Lower leg skin (tissue), 4 donors: ENCODE data around the gene TRAF3. TPM values are rescaled to one million over a fixed set of nuclear protein-coding genes. Genes with fewer than 3 reads are reported as not detected.
"Not testable (repeated sequence)": the region's sequence is repeated elsewhere in the genome, so short reads cannot be mapped to it uniquely, and the experiment has no call there.

Experiments used
- DNase-seq, 2 donors: peaks; one replicate each; pipeline ENCODE4 v3.0.0-alpha.2; 2019; ENCODE audit warnings: low spot score in 2 of 2
- H3K4me3 ChIP-seq: fragments of 200-600 bp; sonication (generic); 2 replicates; pipeline ENCODE4 v1.5.1; 2017; ENCODE audit warnings: mild to moderate bottlenecking, low read depth; ENCODE audit not compliant: poor library complexity, severe bottlenecking
- POLR2A ChIP-seq, 2 donors: fragments of 450-650 bp; IDR thresholded peaks; one replicate each; pipeline ENCODE4 v1.6.1; 2016 to 2017; ENCODE audit warnings: antibody characterized with exemption in 2 of 2, mild to moderate bottlenecking in 1 of 2, moderate library complexity in 1 of 2
- WGBS, 2 donors: methylation state at CpG; one replicate each; pipeline ENCODE4 v1.1.5; 2018; 5-methylcytosine and 5-hydroxymethylcytosine counted together
- intact Hi-C: fragments of 100-400 bp; cut with DNase I; formaldehyde crosslinking; loops from one replicate; pipeline ENCODE4 v1.15.0; 2023; ENCODE audit warnings: low total_unique reads
- total RNA-seq, 4 donors: library from RNA; depleted of rRNA; stranded (reverse); fragments of >200 nt; gene quantifications; one replicate each; pipeline ENCODE4 v1.1.0, GENCODE V29; 2016
- TF ChIP-seq, protein P1 (sequence below), 3 donors: fragments of 450-650 bp; IDR thresholded peaks; one replicate each; pipeline ENCODE4 v1.5.1; 2016; ENCODE audit warnings: antibody characterized with exemption in 3 of 3, mild to moderate bottlenecking in 3 of 3, moderate library complexity in 2 of 3

The TRAF3 gene
- total RNA-seq, 4 donors from 2014 or later = 3.0 to 14.4 (median 12.1) TPM

DNA sequence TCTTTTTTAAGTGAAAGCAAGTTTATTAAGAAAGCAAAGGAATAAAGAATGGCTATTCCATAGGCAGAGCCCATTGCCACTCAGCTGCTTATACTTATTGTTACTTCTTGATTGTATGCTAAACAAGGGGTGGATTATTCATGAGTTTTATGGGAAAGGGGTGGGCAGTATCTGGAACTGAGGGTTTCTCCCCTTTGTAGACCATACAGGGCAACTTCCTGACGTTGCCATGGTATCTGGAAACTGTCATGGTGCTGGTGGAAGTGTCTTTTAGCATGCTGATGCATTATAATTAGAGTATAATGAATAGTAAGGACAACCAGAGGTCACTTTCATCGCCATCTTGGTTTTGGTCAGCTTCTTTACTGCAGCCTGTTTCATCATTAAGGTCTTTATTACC is 78.9 kb downstream of the TRAF3 start:
- no peak for TF ChIP-seq POLR2A (IDR thresholded peaks at IDR 0.05)
- TF ChIP-seq, protein P1, sequence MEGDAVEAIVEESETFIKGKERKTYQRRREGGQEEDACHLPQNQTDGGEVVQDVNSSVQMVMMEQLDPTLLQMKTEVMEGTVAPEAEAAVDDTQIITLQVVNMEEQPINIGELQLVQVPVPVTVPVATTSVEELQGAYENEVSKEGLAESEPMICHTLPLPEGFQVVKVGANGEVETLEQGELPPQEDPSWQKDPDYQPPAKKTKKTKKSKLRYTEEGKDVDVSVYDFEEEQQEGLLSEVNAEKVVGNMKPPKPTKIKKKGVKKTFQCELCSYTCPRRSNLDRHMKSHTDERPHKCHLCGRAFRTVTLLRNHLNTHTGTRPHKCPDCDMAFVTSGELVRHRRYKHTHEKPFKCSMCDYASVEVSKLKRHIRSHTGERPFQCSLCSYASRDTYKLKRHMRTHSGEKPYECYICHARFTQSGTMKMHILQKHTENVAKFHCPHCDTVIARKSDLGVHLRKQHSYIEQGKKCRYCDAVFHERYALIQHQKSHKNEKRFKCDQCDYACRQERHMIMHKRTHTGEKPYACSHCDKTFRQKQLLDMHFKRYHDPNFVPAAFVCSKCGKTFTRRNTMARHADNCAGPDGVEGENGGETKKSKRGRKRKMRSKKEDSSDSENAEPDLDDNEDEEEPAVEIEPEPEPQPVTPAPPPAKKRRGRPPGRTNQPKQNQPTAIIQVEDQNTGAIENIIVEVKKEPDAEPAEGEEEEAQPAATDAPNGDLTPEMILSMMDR (IDR thresholded peaks at IDR 0.05) = no peak
- H3K4me3 ChIP-seq = no peak overlapping the region
- DNase-seq = no peak
- intact Hi-C loops = no loop called here
- WGBS, 2 donors = 93 to 94% methylated on average over 2 of the region's 2 CpGs

DNA sequence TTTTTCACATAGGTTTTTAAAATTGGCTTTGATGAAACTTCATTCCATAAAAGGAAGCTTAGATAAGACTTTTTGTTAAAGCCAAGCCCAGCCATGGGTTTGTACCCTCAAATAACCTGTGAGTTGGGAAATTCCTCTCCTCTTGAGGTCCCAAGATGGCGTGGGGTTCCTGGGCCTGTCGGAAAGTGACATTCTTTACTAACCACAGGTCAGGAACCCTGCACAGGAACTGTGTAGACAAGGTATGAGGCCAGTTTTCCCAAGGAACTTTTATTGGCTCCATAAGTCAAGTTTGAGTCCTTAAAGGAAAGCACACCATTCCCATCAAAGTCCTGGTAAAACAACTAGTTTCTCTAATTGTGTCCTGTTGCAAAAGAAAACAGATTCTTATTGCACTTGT is 80.2 kb downstream of the TRAF3 start:
- intact Hi-C loops = no loop called here
- no peak overlapping the region for H3K4me3 ChIP-seq
- WGBS, 2 donors = 93 to 95% methylated on average over 2 of the region's 2 CpGs
- TF ChIP-seq, protein P1 (IDR thresholded peaks at IDR 0.05) = no peak
- no peak for TF ChIP-seq POLR2A (IDR thresholded peaks at IDR 0.05)
- DNase-seq = no peak

DNA sequence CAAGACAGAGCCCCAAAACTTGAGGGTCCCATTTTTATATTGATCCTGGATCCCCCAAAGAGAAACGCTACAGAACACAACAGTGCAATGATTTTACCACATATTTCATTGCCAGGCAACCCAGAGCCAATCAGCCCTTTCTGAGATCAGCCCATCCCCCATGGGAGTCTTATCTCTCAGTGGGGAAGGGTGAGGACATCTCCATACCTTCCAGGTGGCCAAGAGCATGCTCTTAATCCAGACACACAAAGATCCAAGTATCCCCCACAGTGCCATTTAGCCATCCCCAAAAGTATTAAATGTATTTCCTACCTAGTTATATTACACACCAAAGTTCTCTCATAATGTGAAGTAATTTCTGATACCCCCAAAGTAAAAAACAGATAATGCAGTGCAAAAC is 82.7 kb downstream of the TRAF3 start:
- no peak for DNase-seq
- H3K4me3 ChIP-seq = no peak overlapping the region
- intact Hi-C loops = no loop called here
- TF ChIP-seq, protein P1 (IDR thresholded peaks at IDR 0.05) = no peak
- no peak for TF ChIP-seq POLR2A (IDR thresholded peaks at IDR 0.05)
- 92 to 100% methylated on average over 1 of the region's 1 CpG for WGBS, 2 donors

- WGBS, 2 donors = 51 to 52% methylated on average over 3 of the region's 3 CpGs
- intact Hi-C loops = no loop called here
- peak in 1 of 2 donors; percentile 15 for DNase-seq
Measured at GRCh38 chr14:102862154-102862773, 85.0 kb downstream of the TRAF3 start.

GRCh38 chr14:102863381-102863780 is 86.1 kb downstream of the TRAF3 start:
- no peak overlapping the region for H3K4me3 ChIP-seq
- TF ChIP-seq, protein P1 (IDR thresholded peaks at IDR 0.05) = no peak
- peak in 1 of 2 donors; percentile 43 for DNase-seq
- 68 to 72% methylated on average over 3 of the region's 3 CpGs for WGBS, 2 donors
- intact Hi-C loops = no loop called here

More at GRCh38 chr14:102862154-102862773, 85.0 kb downstream of the TRAF3 start:
- no peak overlapping the region for H3K4me3 ChIP-seq
- TF ChIP-seq, protein P1 (IDR thresholded peaks at IDR 0.05) = no peak
- TF ChIP-seq POLR2A (IDR thresholded peaks at IDR 0.05) = no peak

DNA sequence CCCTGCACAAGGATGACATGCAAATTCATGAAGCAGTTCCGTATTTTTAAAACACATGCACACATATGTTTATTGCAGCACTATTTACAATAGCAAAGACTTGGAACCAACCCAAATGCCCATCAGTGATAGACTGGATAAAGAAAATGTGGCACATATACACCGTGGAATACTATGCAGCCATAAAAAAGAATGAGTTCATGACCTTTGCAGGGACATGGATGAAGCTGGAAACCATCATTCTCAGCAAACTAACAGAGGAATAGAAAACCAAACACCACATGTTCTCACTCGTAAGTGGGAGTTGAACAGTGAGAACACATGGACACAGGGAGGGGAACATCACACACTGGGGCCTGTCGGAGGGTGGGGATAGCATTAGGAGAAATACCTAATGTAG is 88.7 kb downstream of the TRAF3 start:
- 87 to 93% methylated on average over 4 of the region's 4 CpGs for WGBS, 2 donors
- DNase-seq = peak in 1 of 2 donors; percentile 21
- H3K4me3 ChIP-seq, intact Hi-C loops: not testable (repeated sequence)
